Stimulated activated CD8-positive, alpha-beta memory T cell treated with anti-CD3 and anti-CD28 coated beads, Interleukin-12 subunit alpha, Interleukin-12 subunit beta, amount 100 ng/mL, for 1 hour (primary cell): ENCODE measurements around the gene CFAP300.

Experiments
- DNase-seq: peaks from one replicate; pipeline ENCODE4 v3.0.0-alpha.2; 2020; ENCODE audit warnings: low read depth

Gene CFAP300

DNA sequence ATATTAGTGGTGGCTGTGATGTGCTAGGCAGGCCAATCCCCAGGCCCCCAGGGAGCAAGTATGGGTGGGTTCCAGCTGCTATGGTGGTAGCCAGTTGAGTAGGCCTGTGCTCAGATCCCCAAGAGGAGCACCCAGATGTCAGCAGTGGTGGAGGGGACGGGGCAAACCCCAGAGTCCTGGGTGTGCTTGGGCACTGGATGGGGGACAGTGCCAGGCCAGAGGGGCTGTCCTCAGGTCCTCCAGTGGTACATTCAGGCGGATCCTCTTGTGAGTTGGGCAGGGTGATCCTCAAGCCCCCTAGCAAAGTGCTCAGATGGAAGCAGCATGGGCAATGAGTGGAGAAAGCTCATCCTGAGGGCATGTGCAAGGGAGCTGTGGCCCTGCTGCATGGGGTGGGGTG is 26.0 kb downstream of the CFAP300 start:
- DNase-seq = no peak

DNA sequence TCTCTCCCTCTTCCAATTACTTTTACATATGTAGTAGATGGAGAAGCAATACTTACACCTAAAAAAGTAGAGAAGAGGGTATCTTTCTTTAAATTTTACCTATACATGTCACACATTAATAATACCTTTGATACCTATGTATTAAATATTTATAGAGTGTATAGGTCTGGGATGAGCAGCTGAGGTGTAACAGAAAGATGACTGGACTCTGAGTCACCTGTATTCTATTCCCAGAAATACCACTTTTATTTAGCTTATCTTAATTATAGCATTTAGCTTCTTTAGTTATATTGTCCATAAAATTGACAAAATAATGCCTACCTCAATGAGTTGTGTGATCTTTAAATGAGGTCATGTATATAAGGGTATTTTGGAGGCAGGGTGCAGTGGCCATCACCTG is 32.4 kb downstream of the CFAP300 start:
- no peak for DNase-seq

DNA sequence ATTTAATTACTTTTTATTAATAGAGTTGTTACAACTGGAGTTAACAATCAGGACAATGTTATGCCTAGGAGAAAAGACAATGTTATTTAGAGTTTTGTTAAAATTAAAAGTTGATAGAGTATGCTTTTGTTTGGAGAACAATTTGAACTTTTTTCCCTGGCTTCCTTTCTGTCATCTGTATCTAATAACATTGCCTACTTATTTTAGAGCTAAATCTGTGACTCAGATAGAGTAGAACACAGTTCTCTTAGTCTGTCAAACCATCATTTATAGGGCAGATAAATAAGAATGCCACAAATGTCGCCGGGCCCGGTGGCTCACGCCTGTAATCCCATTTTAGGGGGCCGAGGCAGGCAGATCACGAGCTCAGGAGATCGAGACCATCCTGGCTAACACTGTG is 34.1 kb downstream of the CFAP300 start:
- no peak for DNase-seq

DNA sequence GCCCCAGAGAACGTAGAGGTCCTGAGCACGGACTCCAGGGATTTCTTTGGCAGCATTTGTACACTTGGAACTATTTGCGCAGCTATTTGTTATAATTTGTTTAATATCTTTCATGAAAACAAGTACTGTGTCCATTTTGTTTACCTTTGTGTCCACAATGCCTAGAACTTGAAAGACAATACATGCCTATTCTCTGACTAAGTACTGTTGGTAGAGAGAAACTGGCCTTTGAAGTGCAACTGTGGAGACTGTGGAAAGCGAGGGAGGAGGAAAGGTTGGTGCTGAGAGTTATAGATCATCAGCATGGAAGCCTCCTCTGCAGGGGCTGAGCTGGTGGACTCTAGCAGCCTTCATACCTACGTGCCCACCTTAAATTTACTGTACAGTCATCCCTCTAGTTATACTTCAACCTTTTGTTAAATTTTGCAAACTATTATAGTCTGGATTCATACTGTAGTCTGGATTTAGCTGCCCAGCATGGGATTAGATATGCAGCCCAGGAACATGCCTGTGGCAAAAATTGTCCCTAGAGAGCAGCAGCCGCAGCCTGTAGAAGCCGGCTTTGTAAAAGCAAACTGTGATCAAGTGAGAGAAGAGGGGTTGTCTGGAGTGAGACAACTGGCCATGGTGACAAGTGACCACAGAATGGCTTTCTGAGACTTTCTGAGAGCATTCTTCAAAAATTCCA is 38.8 kb downstream of the CFAP300 start:
- DNase-seq = no peak

DNA sequence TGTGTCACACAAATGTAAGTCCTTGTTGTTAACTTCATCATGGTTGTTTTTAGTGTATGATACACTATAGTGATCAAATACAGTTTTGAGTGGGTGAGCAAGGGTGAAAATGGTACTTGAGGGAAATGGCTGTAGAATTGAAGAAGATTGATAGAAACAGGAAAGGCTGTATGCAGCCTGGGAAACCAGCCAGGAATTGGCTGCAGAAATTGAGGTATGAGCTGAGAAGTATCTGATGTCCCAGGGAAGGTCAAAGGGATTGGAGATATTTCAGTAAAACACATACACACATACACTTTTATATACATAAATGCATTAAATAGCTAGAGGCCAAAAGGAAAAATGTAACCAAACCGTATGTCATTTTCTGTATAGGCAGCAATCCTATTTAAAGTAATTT is 49.9 kb downstream of the CFAP300 start:
- DNase-seq = no peak

DNA sequence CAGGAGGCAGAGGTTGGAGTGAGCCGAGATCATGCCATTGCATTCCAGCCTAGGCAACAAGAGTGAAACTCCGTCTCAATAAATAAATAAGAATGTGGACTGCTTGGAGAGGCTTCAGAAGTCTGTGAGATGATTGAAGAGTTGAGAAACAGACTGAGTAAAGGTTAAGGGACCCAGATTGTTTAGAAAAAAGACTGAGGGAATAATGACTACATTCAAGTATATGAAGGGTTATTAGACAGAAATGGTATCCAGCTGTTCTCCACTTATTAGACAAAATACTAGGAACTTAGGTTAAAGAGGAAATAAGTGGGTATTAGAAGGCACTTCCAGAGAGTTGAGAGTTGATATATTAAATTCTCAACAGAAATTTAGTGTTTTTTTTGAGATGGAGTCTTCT is 52.5 kb downstream of the CFAP300 start:
- DNase-seq = no peak

DNA sequence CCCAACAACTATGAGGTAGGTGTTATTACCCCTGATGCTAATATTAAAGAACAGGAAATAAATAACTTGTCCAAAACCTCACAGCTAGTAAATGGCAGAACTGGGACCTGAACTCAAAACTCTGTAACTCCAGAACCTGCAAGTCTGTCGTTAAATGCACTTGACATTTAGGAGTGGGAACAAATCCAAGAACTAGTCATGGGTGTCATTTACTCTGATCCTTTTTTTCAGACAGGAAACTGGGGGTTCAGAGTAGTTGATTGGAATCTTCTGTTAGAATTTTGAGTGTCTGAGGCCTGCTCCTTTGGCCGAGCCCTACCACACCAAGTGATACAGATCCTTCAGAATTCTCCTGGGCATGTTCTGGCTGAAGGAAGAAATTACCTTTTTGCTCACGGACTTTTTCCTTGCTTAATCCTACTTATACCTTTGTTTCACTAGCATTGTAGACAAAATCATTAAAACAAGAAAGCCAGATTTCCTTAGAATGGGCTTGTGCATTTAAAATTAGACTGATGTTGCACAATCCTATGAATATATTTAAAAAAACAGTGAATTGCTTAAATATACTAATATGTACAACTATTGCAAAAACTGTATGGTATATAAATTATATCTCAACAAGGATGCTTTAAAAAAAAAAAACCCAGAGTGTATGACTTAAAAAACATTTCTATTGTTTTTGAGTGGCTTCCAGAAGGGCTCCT is 61.6 kb downstream of the CFAP300 start:
- DNase-seq = no peak

DNA sequence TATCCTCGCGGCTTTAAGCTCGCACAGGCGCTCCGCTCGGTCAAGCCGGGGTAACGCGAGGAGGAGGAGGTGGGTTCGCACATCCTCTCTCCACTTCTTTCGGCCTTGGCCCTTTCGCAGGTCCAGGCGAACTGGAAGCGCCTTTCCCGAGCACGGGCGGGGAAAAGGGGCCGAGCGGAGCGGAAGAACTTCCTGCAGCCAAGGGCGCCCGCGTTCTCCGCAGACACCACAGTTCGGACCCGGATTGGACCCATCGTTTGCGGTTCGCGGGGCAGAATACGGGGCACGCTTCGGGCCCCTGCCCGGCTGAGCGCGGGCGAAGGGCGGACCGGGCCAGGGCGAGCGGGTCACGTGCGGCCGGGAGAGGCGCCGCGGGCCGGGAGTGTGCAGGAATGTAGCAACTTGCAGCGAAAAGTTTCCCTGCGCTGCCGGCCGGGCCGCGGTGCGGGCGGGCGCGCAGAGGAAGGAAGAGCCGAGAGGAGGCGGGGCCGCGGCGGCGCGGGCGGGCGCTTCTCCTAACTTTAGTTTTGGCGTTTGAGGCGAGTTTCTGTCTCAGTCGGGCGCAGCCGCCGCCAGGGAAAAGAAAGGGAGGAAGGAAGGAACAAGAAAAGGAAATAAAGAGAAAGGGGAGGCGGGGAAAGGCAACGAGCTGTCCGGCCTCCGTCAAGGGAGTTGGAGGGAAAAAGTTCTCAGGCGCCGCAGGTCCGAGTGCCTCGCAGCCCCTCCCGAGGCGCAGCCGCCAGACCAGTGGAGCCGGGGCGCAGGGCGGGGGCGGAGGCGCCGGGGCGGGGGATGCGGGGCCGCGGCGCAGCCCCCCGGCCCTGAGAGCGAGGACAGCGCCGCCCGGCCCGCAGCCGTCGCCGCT is 62.9 kb downstream of the CFAP300 start, which contains the start of gene YAP1:
Gene YAP1 (plus strand): TSS at position 552 of the 865 bp plus-strand sequence. CDS start 402 bp downstream, outside the sequence.
- peak; percentile 27 for DNase-seq

DNA sequence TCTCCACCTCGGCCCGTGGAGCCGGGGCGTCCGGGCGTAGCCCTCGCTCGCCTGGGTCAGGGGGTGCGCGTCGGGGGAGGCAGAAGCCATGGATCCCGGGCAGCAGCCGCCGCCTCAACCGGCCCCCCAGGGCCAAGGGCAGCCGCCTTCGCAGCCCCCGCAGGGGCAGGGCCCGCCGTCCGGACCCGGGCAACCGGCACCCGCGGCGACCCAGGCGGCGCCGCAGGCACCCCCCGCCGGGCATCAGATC is 63.4 kb downstream of the CFAP300 start:
- no peak for DNase-seq

DNA sequence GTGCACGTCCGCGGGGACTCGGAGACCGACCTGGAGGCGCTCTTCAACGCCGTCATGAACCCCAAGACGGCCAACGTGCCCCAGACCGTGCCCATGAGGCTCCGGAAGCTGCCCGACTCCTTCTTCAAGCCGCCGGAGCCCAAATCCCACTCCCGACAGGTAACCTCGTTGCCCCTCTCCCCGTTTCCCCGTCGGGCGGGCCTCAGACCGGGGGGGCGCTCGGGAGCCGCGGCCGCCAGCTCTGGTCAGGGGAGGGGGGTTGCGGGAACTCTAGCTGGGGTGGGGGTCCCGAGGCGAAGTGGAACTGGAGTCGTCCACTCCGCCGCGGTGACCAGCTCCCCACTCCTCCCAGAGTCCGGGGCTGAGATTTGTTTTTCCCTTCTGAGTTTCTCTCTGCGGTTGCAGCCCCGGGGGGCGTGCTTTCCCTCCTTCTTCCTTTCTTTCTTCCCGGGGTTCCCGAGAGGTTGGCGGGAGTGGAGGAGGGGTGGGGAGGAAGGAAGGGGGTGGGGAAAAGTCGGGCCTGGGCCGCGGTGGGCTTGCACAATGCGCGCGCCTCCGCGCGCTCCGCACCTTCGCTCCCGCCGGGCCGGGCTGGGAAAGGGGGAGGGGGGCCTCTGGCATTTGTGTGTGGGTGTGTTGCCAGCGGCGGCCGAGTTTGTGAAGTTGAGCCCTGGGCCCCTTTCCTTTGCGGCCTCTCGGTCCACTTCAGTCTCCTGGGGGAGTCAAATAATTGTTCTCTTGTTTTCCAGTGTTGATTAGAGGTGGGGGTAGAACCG is 64.0 kb downstream of the CFAP300 start:
- no peak for DNase-seq

DNA sequence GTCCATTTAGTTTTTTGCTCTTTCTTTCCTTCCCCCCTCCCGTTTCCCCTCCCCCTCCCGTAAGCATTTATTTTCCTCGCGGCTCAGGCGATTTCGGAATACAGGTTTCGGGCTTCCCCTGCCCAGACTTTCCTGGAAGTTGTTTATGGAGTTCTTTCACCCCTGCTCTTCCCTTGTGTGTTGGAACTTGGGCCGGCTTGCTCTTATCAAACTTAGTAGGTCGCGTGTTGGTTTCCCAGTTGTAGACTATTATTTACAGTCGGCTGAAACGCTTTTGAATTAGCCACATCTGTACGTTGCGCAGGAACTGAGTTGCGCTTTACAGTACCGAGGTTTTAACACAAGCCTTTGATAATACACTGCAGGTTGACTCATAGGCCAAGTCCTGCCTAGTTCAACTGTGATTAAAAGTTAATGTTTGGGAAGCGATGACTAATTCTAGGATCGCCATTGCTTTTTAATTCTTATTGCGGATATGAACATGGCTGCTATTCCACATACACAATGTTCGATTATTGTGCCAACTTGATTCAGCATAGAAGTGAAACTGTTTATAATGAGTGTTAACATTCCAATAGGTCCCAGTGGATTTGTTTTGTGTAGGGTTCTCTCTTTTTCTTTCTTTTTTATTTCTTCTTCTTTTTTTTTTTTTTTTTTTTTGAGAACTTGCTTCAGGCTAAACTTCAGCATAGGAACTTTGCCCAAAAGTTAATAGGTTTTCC is 64.7 kb downstream of the CFAP300 start:
- no peak for DNase-seq

DNA sequence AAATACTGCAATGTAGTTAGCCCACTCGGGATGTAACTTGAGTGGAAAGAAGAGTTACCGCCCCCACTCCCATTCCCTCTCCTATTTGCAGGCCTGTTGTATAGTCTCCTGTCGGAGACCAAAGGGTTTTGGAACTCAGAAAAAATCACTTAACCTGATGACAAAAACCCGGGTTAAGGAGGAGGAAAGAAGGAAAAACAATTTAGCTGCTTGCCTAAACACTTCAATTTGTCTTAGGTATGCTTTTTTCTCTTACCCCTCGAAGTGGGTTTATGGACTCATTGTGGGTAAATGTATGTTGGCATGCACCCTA is 65.2 kb downstream of the CFAP300 start:
- no peak for DNase-seq

DNA sequence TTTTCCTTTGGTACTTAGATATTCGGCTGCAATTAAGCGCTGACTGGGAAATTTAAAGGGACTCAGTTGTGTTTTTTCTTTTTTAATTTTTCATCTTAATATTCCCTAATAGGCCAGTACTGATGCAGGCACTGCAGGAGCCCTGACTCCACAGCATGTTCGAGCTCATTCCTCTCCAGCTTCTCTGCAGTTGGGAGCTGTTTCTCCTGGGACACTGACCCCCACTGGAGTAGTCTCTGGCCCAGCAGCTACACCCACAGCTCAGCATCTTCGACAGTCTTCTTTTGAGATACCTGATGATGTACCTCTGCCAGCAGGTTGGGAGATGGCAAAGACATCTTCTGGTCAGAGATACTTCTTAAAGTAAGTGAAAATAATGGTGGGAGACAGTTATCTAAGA is 66.8 kb downstream of the CFAP300 start:
- no peak for DNase-seq

DNA sequence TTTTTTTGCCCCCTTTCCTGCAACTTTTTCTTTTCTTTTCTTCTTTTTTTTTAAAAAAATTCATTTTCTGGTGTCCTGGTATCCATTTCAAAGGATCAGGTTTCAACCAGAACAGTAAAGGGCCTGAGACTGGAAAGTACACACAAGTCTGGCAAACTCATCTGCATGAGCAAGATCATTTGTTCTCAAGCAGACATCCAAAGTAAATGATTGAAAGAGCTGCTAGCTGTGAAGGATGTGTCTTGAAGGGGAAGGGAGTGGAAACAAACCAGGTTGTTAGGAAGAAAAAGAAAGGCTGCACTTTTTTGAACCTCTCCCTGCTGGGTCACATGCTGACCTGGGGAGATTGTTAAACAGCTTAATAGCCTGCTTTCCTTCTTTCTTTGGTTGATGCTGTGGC is 68.3 kb downstream of the CFAP300 start:
- no peak for DNase-seq

DNA sequence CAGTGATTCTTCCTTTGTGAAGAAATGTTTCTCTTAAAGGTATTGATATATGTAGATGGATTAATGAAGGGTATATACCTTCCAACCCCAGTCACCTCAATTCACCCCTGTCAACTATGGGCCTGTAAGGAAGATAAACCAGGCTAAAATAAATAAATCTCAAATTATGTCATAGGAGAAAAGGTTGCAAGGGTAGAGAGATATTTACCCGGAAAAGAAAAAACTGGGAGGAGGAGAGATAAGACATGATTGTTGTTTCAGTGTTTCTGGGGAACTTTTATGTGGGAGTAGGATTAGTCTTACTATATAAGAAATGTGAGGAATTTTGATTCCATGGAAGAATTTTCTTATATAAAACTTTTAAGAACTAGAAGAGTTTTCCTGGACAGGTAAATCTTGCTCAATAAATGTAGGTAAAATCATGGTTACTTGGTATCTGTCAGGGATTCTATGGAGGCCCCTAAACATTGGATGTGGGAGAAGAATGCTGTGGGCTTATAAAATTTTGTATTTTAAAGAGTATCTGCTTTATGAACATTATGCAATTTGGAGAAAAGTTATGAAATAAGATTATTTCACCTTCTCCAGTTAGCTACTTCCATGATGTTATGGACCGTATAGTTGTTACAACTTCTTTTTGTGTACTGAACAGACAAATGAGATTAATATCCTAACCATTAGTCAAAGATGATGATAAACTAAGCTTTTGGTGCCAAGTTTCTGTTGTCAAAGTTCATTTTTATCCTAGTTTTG is 69.4 kb downstream of the CFAP300 start:
- no peak for DNase-seq

DNA sequence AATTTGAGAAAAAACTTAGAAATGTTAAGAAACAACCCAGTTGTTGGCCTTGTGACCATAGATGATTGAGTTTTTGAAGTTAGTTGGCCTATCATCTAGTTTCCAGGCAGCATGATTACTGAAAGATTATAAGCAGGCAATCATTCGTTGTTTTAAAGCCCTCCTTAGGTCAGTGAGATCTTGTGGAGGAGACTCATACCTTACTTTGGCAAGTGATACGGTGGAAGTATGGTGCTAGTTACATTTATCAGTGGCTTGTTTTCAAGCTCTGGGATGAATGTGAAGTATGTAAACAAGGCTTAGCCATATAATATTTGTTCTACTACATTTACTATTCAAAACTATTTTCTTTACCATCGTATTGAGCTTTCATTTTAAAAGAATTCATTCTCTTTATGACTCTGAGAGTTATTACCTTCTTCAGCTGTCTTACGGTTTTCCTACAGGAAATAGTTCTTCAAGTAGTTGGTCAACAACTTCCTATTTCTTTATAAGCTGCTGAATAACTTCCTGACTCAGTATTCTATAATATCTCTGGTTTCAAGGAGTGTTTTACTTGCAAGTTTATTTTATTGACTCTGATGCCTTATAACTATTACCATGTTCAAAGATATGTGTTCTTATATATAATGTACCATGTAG is 70.4 kb downstream of the CFAP300 start:
- no peak for DNase-seq

DNA sequence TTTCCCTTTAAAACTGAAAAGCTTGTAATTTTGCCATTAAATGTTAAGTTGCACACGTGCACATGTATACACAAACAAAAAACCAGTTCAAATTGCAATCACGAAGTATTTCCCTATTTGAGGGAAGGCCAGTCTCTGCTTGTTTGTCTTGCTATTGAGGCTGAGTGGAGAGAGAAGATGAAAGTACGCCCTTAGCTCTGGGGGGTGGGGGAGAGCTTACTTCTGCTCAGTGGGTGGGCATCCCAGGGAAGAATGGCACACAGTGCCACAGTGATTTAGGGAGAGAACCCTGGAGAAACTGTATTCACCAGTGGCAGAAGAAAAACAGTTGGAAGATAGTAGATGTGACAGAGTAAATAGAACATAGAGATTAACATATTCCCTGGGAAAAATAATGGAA is 71.7 kb downstream of the CFAP300 start:
- DNase-seq = no peak

DNA sequence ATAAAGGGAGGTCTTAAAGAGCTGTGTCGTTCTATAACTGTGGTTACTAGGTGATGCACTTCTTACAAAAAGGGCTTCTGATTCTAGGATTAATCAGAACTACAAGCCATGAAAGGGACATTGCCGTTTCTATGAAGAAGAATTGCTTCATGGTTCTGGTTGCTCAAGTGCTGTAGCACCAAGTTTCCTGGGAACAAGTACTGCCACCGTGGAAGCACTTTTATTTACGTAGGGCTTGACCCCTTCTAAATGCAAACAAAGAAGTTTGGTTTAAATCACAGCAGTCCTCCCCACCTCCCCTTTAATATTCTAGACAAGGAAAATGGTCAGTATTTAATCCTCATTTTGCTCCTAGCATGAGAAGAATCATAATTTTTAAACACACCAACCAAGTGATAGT is 72.8 kb downstream of the CFAP300 start:
- DNase-seq = no peak

DNA sequence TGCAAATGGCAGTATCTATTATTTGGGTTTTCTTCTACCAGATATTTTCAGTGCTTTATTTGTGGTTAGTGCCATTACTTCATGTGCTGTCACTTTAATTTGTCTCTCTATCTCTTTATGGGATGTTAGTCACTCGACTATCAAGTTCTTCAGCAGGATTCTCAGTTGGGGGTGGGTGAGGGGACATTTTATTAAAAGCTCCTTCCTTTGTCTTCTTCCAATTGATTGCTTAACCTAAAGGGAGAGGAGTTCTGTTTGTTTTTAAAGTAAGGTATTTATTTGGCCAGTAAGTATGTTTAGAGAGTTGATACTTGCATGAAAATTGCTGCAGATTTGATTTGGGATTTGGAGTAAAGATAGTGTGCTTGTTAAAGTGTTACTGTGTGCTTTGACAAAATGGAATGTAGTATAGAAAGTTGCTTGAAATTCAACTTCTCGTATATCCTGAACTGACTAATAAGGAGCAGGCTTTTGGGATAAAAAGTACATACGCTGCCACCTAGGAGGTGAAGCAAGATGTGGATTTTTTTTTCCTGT is 73.3 kb downstream of the CFAP300 start:
- no peak for DNase-seq

DNA sequence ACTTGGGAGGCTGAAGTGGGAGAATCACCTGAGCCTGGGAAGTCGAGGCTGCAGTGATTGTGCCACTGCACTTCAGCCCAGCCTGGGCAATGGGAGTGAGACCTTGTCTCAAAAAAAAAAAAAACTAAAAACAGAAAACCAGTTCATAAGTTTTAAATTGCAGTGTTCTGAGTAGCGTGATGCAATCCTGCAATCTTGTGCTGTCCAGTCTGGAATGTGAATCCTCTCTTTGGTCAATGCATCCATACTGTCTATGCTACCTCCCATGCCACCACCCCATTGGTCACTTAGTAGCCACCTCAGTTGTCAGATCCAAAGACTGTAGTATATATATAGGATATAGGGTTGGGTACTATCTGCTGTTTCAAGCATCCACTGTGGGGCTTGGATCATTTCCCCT is 74.1 kb downstream of the CFAP300 start:
- DNase-seq = no peak
